Esophagus muscularis mucosa (tissue), 4 donors: Measurements from ENCODE around the gene BTG2. TPM values are rescaled to one million over a fixed set of nuclear protein-coding genes. Genes with fewer than 3 reads are reported as not detected.

Experiments
- DNase-seq: peaks from one replicate; pipeline ENCODE4 v3.0.0-alpha.2; 2017; ENCODE audit errors: extremely low spot score
- H3K27ac ChIP-seq, 4 donors: fragments of 200-600 bp; sonication (generic); replicated peaks in 1 of 4; 1 replicate in 3 of 4; 2 replicates in 1 of 4; pipeline ENCODE4 v1.5.1; 2016 to 2019; ENCODE audit warnings: mild to moderate bottlenecking in 1 of 4
- H3K27me3 ChIP-seq, 4 donors: fragments of 200-600 bp; sonication (generic); one replicate each; pipeline versions ENCODE4 v1.5.1 to v1.6.0; 2016 to 2019
- H3K36me3 ChIP-seq, 4 donors: fragments of 200-600 bp; sonication (generic); one replicate each; pipeline ENCODE4 v1.5.1; 2016 to 2019
- H3K4me1 ChIP-seq, 4 donors: fragments of 200-600 bp; sonication (generic); one replicate each; pipeline ENCODE4 v1.5.1; 2016 to 2019
- H3K4me3 ChIP-seq, 4 donors: fragments of 200-600 bp; sonication (generic); 1 replicate in 2 of 4; 2 replicates in 2 of 4; pipeline ENCODE4 v1.5.1; 2016 to 2019; ENCODE audit warnings: mild to moderate bottlenecking in 4 of 4, moderate library complexity in 1 of 4
- H3K9me3 ChIP-seq, 4 donors: fragments of 200-600 bp; sonication (generic); 1 replicate in 3 of 4; 2 replicates in 1 of 4; pipeline ENCODE4 v1.5.1; 2016 to 2019
- CTCF ChIP-seq, 3 experiments: fragments of 200-600 bp in 2 of 3; fragments of 450-650 bp in 1 of 3; sonication (generic) in 2 of 3; IDR thresholded peaks; one replicate each; pipeline ENCODE4 v1.5.1; 2017 to 2019; ENCODE audit warnings: antibody characterized with exemption in 3 of 3, mild to moderate bottlenecking in 2 of 3, moderate library complexity in 1 of 3
- EP300 ChIP-seq: sonication (generic); formaldehyde crosslinking; IDR thresholded peaks from one replicate; pipeline ENCODE4 v1.6.1; 2017; ENCODE audit warnings: antibody characterized with exemption
- POLR2A ChIP-seq: fragments of 450-650 bp; IDR thresholded peaks from one replicate; pipeline ENCODE4 v1.6.1; 2017; ENCODE audit warnings: antibody characterized with exemption, moderate library complexity, mild to moderate bottlenecking, low read depth
- POLR2AphosphoS5 ChIP-seq, 2 donors: sonication (generic); formaldehyde crosslinking; IDR thresholded peaks; one replicate each; pipeline ENCODE4 v1.6.1; 2017; ENCODE audit warnings: antibody characterized with exemption in 2 of 2
- whole genome bisulfite sequencing: methylation state at CpG from one replicate; pipeline ENCODE4 v1.1.5; 2018; 5-methylcytosine and 5-hydroxymethylcytosine counted together
- intact Hi-C: fragments of 100-400 bp; cut with DNase I; formaldehyde crosslinking; loops from one replicate; pipeline ENCODE4 v1.15.1; 2023
- total RNA-seq, 4 donors: library from RNA; depleted of rRNA; stranded (reverse); fragments of >200 nt; gene quantifications; one replicate each; pipeline versions ENCODE4 v1.1.0 to v1.2.1, GENCODE V29; 2016

Gene BTG2
- total RNA-seq, 4 donors from 2014 or later = 67.7 to 656 (median 159) TPM

DNA sequence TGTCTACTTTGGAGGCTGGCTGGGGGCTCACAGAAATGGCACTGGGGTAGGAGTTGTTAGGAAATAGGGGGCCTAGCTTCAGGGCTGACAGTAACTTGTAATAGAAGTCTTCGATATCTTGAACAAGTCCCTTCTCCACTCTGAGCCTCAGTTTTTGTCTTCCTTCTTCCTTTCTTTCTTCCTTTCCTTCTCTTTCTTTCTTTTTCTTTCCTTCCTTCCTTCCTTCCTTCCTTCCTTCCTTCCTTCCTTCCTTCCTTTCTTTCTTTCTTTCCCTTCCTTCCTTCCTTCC is 12.9 kb downstream of the BTG2 start:
- Histone ChIP-seq H3K9me3 (no peaks in the 10 kb centered on the region), H3K4me3 (no peak overlapping the region), H3K4me1 (peaks cover 27 to 46% (median 45%) of the 10 kb centered on the region in 4 donors), H3K27ac (no peak overlapping the region), H3K36me3 (no peaks in the 10 kb centered on the region), H3K27me3 (no peaks in the 10 kb centered on the region)
- TF ChIP-seq POLR2AphosphoS5 (IDR thresholded peaks at IDR 0.05) = no peak
- TF ChIP-seq EP300 = no peak
- TF ChIP-seq POLR2A = no peak
- TF ChIP-seq CTCF (IDR thresholded peaks at IDR 0.05) = no peak
- intact Hi-C loops = no loop called here
- 100% methylated on average over 1 of the region's 1 CpG for WGBS
- DNase-seq = no peak

DNA sequence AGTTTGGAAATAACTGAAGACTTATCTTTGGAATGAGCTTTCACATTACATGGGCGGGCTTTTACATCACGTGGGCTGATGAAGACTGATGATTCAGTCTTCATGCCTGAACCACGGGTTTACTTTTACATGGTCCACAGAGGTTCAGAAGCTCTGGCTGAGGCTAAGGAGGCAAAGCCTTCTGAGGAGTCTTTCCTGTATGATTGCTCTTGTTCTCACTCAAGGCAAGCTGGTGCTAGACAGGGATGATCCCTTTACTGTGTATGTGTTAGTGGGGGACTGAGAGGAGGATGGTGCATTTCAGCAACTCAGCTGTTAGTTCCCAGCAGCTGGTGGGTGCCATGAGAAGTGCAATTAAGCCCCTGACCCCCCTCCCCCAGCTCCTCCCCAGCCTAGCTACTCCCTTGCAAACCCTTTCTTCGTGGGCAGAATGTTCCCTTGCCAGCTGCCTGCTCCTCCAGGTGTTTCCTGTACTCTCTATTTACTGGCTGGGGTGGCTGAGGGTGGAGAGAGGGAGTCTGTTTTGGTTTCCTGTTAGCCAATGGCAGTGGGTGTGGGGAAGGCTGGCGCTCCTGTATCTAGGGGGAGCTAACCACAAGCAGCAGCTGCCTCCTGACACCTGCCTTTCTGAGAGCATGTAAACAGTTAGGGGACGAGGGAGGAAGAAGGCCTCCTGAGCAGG is 15.4 kb downstream of the BTG2 start:
- Histone ChIP-seq H3K36me3 (no peaks in the 10 kb centered on the region), H3K4me1 (peaks cover 53 to 72% (median 71%) of the 10 kb centered on the region in 4 donors), H3K27me3 (no peaks in the 10 kb centered on the region), H3K9me3 (no peaks in the 10 kb centered on the region), H3K27ac (peak overlapping the region in 3 of 4 donors; percentile 42 to 94 (median 93)), H3K4me3 (no peak overlapping the region)
- 25% methylated on average over 2 of the region's 6 CpGs for WGBS
- peak; percentile 55 to 64 for TF ChIP-seq POLR2AphosphoS5 (IDR thresholded peaks at IDR 0.05)
- TF ChIP-seq CTCF (IDR thresholded peaks at IDR 0.05) = no peak
- no peak for TF ChIP-seq EP300
- no peak for TF ChIP-seq POLR2A
- intact Hi-C loops = no loop called here
- DNase-seq = no peak

- H3K4me1 ChIP-seq = peaks cover 60 to 73% (median 73%) of the 10 kb centered on the region in 4 donors
- H3K27me3 ChIP-seq = no peaks in the 10 kb centered on the region
- TF ChIP-seq POLR2AphosphoS5 (IDR thresholded peaks at IDR 0.05) (no peak), EP300 (no peak), CTCF (IDR thresholded peaks at IDR 0.05) (no peak), POLR2A (no peak)
- H3K27ac ChIP-seq = peak overlapping the region; percentile 42 to 94 (median 68)
- no peak overlapping the region for H3K4me3 ChIP-seq
- no peak for DNase-seq
- no peaks in the 10 kb centered on the region for H3K36me3 ChIP-seq
- 82% methylated on average over 6 of the region's 6 CpGs for WGBS
- no peaks in the 10 kb centered on the region for H3K9me3 ChIP-seq
- intact Hi-C loops = no loop called here
Measured at GRCh38 chr1:203321273-203322052, 16.1 kb downstream of the BTG2 start.

DNA sequence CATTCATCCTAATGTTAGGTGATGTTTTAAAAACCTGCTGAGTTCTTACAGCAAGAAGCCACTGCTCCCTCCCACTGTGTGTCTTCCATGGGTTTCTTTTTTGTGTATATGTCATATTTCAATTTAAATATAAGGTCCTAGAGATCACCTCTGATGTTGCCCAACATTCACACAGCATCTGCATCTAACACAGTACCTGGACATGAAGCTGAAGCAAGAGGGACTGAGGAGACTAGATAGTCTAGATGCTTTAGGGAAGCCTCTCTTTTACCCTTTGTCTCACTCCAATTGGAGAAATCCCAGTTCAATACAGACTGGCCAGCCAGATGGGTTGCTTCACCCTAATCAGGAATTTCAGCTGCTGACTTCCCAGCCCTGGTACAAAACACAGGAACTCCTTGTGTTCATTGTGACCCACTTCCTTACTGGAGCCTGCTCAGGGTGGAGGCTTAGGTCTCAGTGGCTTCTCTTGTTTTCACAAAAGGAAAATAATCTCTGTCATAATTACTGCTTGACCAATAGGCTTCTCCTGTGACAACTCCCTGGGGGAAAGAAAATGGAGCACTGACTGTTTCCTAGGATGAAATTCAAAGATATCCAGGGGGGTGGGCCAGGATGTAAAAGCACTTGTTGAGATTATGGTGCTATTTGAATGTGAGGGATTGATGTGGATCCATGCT is 17.3 kb downstream of the BTG2 start:
- no peaks in the 10 kb centered on the region for H3K27me3 ChIP-seq
- intact Hi-C loops = no loop called here
- no peaks in the 10 kb centered on the region for H3K9me3 ChIP-seq
- peaks cover 62 to 74% (median 72%) of the 10 kb centered on the region in 4 donors for H3K4me1 ChIP-seq
- H3K4me3 ChIP-seq = no peak overlapping the region
- DNase-seq = no peak
- peak overlapping the region; percentile 62 to 94 (median 92) for H3K27ac ChIP-seq
- no peaks in the 10 kb centered on the region for H3K36me3 ChIP-seq
- no peak for TF ChIP-seq POLR2A
- TF ChIP-seq POLR2AphosphoS5 (IDR thresholded peaks at IDR 0.05) = peak; percentile 74 to 77
- TF ChIP-seq EP300 = no peak
- no peak for TF ChIP-seq CTCF (IDR thresholded peaks at IDR 0.05)
